Thymus (tissue), 11 donors: ENCODE results near the gene PACRG. TPM values are rescaled to one million over a fixed set of nuclear protein-coding genes. Genes with fewer than 3 reads are reported as not detected.

Source experiments
- DNase-seq, 9 donors: peaks; one replicate each; pipeline ENCODE4 v3.0.0-alpha.2; 2013; ENCODE audit warnings: low spot score in 9 of 9, low read depth in 6 of 9, missing footprints in 1 of 9
- H3K27ac ChIP-seq, 2 donors: one replicate each; pipeline ENCODE4 v1.5.1; 2013; ENCODE audit warnings: control low read depth in 1 of 2, low read depth in 1 of 2, low read length in 1 of 2, mild to moderate bottlenecking in 1 of 2, moderate library complexity in 1 of 2
- H3K27me3 ChIP-seq, 2 donors: one replicate each; pipeline ENCODE4 v1.5.1; 2013; ENCODE audit warnings: low read length in 1 of 2; ENCODE audit not compliant: control insufficient read depth in 2 of 2, insufficient read depth in 1 of 2
- H3K36me3 ChIP-seq, 2 donors: one replicate each; pipeline ENCODE4 v1.5.1; 2013; ENCODE audit warnings: low read length in 1 of 2, mild to moderate bottlenecking in 1 of 2, moderate library complexity in 1 of 2; ENCODE audit not compliant: control insufficient read depth in 2 of 2, insufficient read depth in 2 of 2
- H3K4me1 ChIP-seq, 2 donors: one replicate each; pipeline ENCODE4 v1.5.1; 2013; ENCODE audit warnings: low read length in 2 of 2; ENCODE audit not compliant: control insufficient read depth in 2 of 2, insufficient read depth in 2 of 2
- H3K4me3 ChIP-seq, 2 donors: one replicate each; pipeline ENCODE4 v1.5.1; 2013; ENCODE audit warnings: low read length in 2 of 2, control low read depth in 1 of 2, mild to moderate bottlenecking in 1 of 2
- H3K9me3 ChIP-seq, 2 donors: one replicate each; pipeline ENCODE4 v1.5.1; 2013; ENCODE audit warnings: low read length in 1 of 2, mild to moderate bottlenecking in 1 of 2; ENCODE audit not compliant: control insufficient read depth in 2 of 2, insufficient read depth in 1 of 2
- WGBS: extraction: QIAGEN DNeasy Blood & Tissue Kit; methylation state at CpG from one replicate; pipeline ENCODE4 v1.1.7; 2013; 5-methylcytosine and 5-hydroxymethylcytosine counted together
- polyA plus RNA-seq: library from polyadenylated mRNA; stranded (reverse); fragments of 200-250 nt; gene quantifications from one replicate; pipeline ENCODE4 v1.2.3, GENCODE V29; 2013
- total RNA-seq: library from RNA; stranded (reverse); fragments of 120-200 nt; gene quantifications from one replicate; pipeline ENCODE4 v1.2.4, GENCODE V29; 2013
- donor health status: healthy.

Gene PACRG
- total and polyA plus RNA-seq, 2 donors, result 0.42 to 0.62 TPM

DNA sequence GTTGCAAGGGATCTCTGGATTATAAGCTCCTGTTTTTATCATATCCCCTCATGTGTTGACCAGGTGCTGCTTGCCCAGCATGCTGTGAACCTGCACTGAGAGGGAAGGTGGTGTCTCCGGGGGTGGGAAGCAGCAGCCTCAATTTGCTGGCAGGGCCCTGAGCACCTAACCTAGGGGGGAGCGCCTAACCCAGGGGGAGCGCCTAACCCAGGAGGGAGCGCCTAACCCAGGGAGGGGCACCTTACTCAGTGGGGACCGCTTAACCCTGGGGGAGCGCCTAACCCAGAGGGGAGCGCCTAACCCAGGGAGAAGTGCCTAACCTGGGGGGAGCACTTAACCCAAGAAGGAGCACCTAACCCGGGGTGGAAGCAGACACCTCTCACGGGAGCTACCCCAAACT is 603.5 kb downstream of the PACRG start:
- Histone ChIP-seq H3K27me3 (peaks cover 0 to 8% of the 10 kb centered on the region in 2 donors), H3K36me3 (no peaks in the 10 kb centered on the region), H3K9me3 (peaks cover 0 to 6% of the 10 kb centered on the region in 2 donors), H3K27ac (no peak overlapping the region), H3K4me3 (no peak overlapping the region), H3K4me1 (peaks cover 0 to 6% of the 10 kb centered on the region in 2 donors)
- 87% methylated on average over 9 of the region's 9 CpGs for WGBS
- DNase-seq, result no peak

DNA sequence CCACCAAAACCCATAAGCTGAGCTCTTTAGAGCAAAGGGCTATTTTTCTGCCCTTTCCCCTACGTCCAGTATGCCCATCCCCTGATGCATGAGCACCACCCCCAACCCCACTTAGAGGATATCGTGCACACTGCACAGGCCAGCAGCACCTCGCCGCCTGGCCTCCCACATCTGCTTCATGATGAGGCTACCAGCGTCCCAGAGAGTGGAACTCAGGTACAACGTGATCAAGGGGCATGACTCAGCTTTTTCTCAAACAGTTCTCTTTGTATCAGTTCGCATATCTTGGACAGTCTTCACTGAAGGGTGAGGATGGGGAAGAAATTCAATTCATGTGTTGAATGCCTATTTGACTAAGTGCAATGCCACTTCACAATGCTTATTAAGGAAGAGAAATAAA is 604.8 kb downstream of the PACRG start:
- peaks cover 0 to 1% of the 10 kb centered on the region in 2 donors for H3K9me3 ChIP-seq
- no peak for DNase-seq
- H3K4me3 ChIP-seq, result no peak overlapping the region
- peaks cover 0 to 8% of the 10 kb centered on the region in 2 donors for H3K27me3 ChIP-seq
- WGBS, result 86% methylated on average over 7 of the region's 7 CpGs
- no peak overlapping the region for H3K27ac ChIP-seq
- H3K36me3 ChIP-seq, result no peaks in the 10 kb centered on the region
- peaks cover 0 to 6% of the 10 kb centered on the region in 2 donors for H3K4me1 ChIP-seq

DNA sequence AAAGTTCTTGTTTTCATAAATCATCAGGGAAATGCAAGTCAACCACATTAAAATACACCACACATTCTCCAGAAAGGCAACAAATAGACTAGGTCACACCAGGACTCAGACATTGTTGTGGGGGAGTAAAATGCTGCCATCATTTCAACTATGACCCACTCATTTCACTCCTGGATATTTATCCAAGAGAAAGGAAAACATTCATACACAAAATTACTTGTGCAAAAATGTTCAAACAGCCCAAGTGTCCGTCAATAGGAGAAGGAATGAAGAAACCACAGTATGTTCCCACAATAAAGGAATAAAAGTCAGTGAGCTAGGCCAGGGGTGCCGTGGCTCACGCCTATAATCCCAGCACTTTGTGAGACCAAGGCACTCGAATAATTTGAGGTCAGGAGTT is 605.3 kb downstream of the PACRG start:
- no peaks in the 10 kb centered on the region for H3K36me3 ChIP-seq
- peaks cover 0 to 6% of the 10 kb centered on the region in 2 donors for H3K4me1 ChIP-seq
- DNase-seq, result no peak
- no peaks in the 10 kb centered on the region for H3K9me3 ChIP-seq
- peaks cover 0 to 8% of the 10 kb centered on the region in 2 donors for H3K27me3 ChIP-seq
- 84% methylated on average over 4 of the region's 4 CpGs for WGBS
- H3K4me3 ChIP-seq, result no peak overlapping the region
- H3K27ac ChIP-seq, result no peak overlapping the region

DNA sequence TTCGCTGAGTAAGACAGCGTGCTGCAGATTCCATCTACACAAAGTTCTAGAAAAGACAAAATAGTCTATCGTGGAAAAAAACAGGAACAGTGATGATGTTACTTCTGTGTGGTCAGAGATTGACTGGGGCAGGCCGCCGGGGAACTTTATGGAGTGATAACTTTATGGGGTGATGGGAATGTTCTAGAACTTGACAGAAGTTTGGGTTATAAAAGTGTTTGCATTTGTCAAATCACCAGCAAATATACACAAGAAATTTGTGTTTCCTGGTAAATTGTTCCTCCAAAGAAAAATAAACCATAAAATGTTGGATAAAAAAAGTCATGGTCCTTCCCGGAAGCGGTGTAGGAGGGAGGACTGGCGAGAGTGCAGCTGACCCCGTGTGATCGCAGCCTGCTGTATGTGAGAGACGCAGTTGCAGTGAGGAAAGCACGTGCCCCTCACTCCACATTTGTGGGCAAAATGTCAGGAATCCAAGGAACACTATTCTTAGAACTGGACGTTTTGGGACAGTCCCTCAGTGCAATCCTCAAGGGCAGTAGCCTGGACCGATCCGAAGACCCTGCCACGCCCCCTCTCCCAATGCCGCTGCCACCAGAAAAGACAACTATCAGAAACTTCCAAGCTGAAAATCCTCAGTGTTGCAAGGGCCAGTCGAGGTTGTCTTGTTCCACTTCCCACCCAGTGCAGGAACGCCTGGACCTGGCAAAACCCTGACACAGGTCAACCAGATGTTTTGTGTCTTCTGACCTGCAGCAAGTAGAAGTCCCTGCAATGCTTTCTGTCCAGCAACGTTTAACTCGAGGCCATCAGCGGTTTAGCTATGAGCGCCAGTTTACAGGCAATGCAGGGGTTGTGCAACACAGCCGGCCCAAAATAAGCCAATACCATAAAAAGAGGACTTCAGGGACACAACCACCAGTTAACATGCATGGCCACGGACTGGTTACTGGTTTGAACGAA is 606.2 kb downstream of the PACRG start:
- no peak overlapping the region for H3K27ac ChIP-seq
- H3K4me1 ChIP-seq, result peaks cover 0 to 12% of the 10 kb centered on the region in 2 donors
- no peaks in the 10 kb centered on the region for H3K36me3 ChIP-seq
- no peak overlapping the region for H3K4me3 ChIP-seq
- no peaks in the 10 kb centered on the region for H3K9me3 ChIP-seq
- DNase-seq, result no peak
- WGBS, result 94% methylated on average over 26 of the region's 26 CpGs
- H3K27me3 ChIP-seq, result peaks cover 0 to 8% of the 10 kb centered on the region in 2 donors

DNA sequence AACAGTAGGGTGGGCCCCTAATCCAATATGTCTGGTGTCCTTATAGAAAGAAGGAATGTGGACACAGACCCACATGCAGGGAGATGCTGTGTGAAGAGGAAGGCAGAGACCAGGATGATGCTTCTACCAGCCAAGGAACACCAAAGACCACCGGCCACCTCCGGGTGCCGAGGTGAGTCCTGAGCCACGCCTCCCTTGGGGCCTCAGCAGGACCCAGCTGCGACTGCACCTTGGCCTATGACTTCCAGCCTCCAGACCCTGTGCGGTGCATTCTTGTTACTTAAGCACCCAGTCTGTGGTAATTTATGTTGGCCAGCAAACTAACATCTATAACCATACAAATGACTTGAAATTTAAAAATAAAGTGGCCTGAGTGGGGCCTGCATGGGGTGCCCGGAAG is 607.3 kb downstream of the PACRG start:
- H3K27ac ChIP-seq, result no peak overlapping the region
- no peaks in the 10 kb centered on the region for H3K36me3 ChIP-seq
- 97% methylated on average over 7 of the region's 7 CpGs for WGBS
- H3K4me1 ChIP-seq, result peaks cover 0 to 13% of the 10 kb centered on the region in 2 donors
- no peaks in the 10 kb centered on the region for H3K9me3 ChIP-seq
- DNase-seq, result no peak
- no peak overlapping the region for H3K4me3 ChIP-seq
- peaks cover 0 to 8% of the 10 kb centered on the region in 2 donors for H3K27me3 ChIP-seq

DNA sequence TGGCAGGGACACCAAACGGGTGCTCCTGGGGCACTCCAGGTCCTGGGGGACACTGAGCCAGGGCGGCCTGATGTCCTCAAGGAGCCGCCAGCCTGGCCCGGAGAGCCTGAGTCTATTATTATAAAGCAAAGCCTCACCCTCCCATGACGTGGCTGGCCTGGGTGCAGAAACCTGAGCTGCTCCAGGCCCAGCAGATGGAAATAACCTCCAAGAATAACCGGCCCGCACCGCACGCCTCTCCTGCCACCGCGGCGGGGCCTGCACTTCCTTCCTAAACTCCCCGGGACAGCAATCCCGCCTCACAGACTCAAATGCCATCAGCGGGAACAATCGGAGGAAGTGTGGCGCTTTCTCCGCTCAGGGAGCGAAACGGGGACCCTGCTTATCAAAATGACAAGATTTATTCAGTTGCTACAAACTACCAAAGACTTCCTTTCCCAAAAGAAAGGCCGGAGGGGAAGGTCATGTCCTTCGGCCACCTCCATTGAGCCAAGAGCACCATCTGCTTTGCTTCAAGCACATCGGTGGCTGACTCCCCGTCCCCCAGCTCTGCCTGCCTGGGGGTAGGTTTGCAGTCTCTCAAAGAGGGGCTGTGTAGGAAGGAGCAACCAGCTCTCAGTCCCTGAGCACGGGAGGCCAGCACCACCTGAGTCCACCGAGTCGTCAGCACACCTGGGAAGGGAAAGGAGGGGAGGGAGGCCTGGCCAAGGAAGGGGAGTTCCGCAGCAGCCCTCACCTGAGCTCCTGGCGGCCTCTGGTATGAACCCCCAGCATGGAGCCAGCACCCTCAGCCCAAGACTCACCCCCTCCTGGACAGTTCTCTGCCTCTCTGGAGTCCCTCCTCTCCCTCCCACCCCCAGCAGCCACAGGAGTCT is 608.1 kb downstream of the PACRG start:
- Histone ChIP-seq H3K4me3 (no peak overlapping the region), H3K9me3 (no peaks in the 10 kb centered on the region), H3K4me1 (peaks cover 0 to 13% of the 10 kb centered on the region in 2 donors), H3K27ac (peak overlapping the region in 1 of 2 donors; percentile 12), H3K36me3 (no peaks in the 10 kb centered on the region), H3K27me3 (peaks cover 0 to 8% of the 10 kb centered on the region in 2 donors)
- DNase-seq, result no peak
- WGBS, result 38% methylated on average over 29 of the region's 29 CpGs

DNA sequence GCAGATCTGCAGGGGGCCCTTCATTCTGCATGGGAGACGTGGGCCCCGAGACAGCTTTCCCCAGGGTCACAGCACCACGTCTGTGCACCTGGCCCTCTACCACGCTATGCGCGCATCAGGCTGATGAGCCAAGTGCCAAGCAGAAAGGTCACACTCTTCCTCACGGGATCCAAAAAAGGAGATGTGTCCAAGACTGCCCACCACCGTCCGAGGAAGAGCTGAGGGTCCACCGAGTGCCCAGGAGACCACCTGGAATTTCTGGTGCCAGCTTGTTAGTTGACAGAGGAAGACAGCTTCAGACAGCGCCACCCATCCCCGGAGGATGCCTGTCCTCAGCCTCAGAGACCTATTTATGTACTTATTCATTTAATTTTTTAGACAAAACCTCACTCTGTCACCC is 609.2 kb downstream of the PACRG start:
- no peaks in the 10 kb centered on the region for H3K9me3 ChIP-seq
- 89% methylated on average over 12 of the region's 12 CpGs for WGBS
- H3K27me3 ChIP-seq, result peaks cover 0 to 8% of the 10 kb centered on the region in 2 donors
- no peak overlapping the region for H3K4me3 ChIP-seq
- no peaks in the 10 kb centered on the region for H3K36me3 ChIP-seq
- H3K4me1 ChIP-seq, result peaks cover 0 to 13% of the 10 kb centered on the region in 2 donors
- no peak for DNase-seq
- H3K27ac ChIP-seq, result no peak overlapping the region

DNA sequence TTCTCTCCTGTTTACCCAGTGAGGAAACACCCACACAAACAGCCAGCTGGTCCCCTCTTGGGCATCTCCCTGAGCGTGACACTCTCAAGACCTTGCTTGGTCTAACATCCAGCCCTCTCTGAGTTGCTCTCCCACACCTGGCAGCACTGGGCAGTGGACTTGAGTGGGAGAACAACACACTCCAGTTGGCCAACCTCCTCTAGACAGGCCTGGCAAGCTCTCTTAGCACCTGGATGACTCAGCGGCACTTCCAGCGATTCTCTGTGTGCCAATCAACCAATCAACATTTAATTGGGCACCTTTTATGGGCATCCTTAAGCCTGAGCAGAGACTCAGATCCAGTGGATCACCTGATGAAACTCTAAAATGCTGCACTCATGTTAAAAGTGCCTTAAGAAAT is 610.2 kb downstream of the PACRG start:
- Histone ChIP-seq H3K4me1 (peaks cover 0 to 13% of the 10 kb centered on the region in 2 donors), H3K36me3 (no peaks in the 10 kb centered on the region), H3K27ac (no peak overlapping the region), H3K4me3 (no peak overlapping the region), H3K9me3 (no peaks in the 10 kb centered on the region), H3K27me3 (peaks cover 0 to 8% of the 10 kb centered on the region in 2 donors)
- DNase-seq, result no peak
- 93% methylated on average over 3 of the region's 3 CpGs for WGBS
